IMR-90 (cell line): Measurements from ENCODE around the gene ZNG1A. TPM values are rescaled to one million over a fixed set of nuclear protein-coding genes. Genes with fewer than 3 reads are reported as not detected.

ENCODE experiments used
- ATAC-seq: fragments of 200-7000 bp; cut with Tn5 transposase; 2 replicates; pipeline ENCODE4 v1.9.1; 2020; ENCODE audit warnings: low read depth, mild to moderate bottlenecking, moderate library complexity
- BruUV-seq: library from RNA; stranded (reverse); fragments of 400-500 nt; replicated peaks from 2 replicates; lab custom pipeline; 2021; lab: Mats Ljungman, UMichigan
- CTCF ChIA-PET: fragments of 300-600 bp; formaldehyde crosslinking; extraction: SDS; loops from one replicate; lab custom pipeline; 2021; ENCODE audit warnings: antibody characterized with exemption; lab: Yijun Ruan, JAX
- POLR2A ChIA-PET: fragments of 300-600 bp; sonication (Branson Sonifier 250); formaldehyde crosslinking; loops from one replicate; lab custom pipeline; 2022; ENCODE audit warnings: antibody characterized with exemption; ENCODE audit not compliant: unreplicated experiment; lab: Charles Lee
- DNase-seq: peaks from one replicate; pipeline ENCODE4 v3.0.0; 2013
- H2AFZ ChIP-seq: replicated peaks from 2 replicates; pipeline ENCODE3; 2013; ENCODE audit warnings: low read length, mild to moderate bottlenecking; ENCODE audit not compliant: poor library complexity
- H2AK5ac ChIP-seq: 2 replicates; pipeline ENCODE4 v1.6.1; 2013; ENCODE audit warnings: low read depth, low read length, inconsistent platforms
- H2AK9ac ChIP-seq: replicated peaks from 2 replicates; pipeline ENCODE3; 2013; ENCODE audit warnings: mild to moderate bottlenecking, low read depth, low read length, moderate library complexity; ENCODE audit not compliant: poor library complexity
- H2BK120ac ChIP-seq: 2 replicates; pipeline ENCODE4 v1.6.1; 2013; ENCODE audit warnings: low read depth, low read length, inconsistent platforms
- H2BK15ac ChIP-seq: 3 replicates; pipeline ENCODE4 v1.6.1; 2013; ENCODE audit warnings: low read depth, low read length, inconsistent platforms
- H2BK20ac ChIP-seq: 2 replicates; pipeline ENCODE4 v1.6.1; 2013; ENCODE audit warnings: low read depth, mild to moderate bottlenecking, inconsistent platforms, low read length, moderate library complexity
- H2BK5ac ChIP-seq: 2 replicates; pipeline ENCODE4 v1.6.1; 2013; ENCODE audit warnings: mild to moderate bottlenecking, low read depth, low read length, inconsistent platforms; ENCODE audit not compliant: poor library complexity, severe bottlenecking
- H3K14ac ChIP-seq: replicated peaks from 2 replicates; pipeline ENCODE4 v1.6.1; 2013; ENCODE audit warnings: low read depth, low read length, inconsistent platforms
- H3K18ac ChIP-seq: 2 replicates; pipeline ENCODE4 v1.6.1; 2013; ENCODE audit warnings: low read depth, low read length, control low read depth
- H3K23ac ChIP-seq: 2 replicates; pipeline ENCODE4 v1.6.1; 2013; ENCODE audit warnings: low read depth, low read length, inconsistent platforms
- H3K27ac ChIP-seq: 2 replicates; pipeline ENCODE4 v1.5.1; 2013; ENCODE audit warnings: mild to moderate bottlenecking, control low read depth, low read length; ENCODE audit not compliant: insufficient read depth
- H3K27me3 ChIP-seq: 2 replicates; pipeline ENCODE4 v1.6.1; 2013; ENCODE audit warnings: low read length; ENCODE audit not compliant: control insufficient read depth, insufficient read depth
- H3K36me3 ChIP-seq: 2 replicates; pipeline ENCODE4 v1.6.1; 2013; ENCODE audit warnings: low read length, mixed read lengths; ENCODE audit not compliant: control insufficient read depth, insufficient read depth
- H3K4ac ChIP-seq: 2 replicates; pipeline ENCODE4 v1.6.1; 2013; ENCODE audit warnings: low read depth, low read length, inconsistent platforms
- H3K4me1 ChIP-seq: 2 replicates; pipeline ENCODE4 v1.6.1; 2013; ENCODE audit warnings: low read length, mixed read lengths; ENCODE audit not compliant: control insufficient read depth, insufficient read depth
- H3K4me2 ChIP-seq: 2 replicates; pipeline ENCODE4 v1.6.1; 2013; ENCODE audit warnings: low read depth, mild to moderate bottlenecking, control low read depth, low read length, moderate library complexity
- H3K4me3 ChIP-seq: 2 replicates; pipeline ENCODE4 v1.5.1; 2013; ENCODE audit warnings: low read depth, mild to moderate bottlenecking, control low read depth, low read length, moderate library complexity; ENCODE audit not compliant: insufficient read depth
- H3K56ac ChIP-seq: 2 replicates; pipeline ENCODE4 v1.6.1; 2013; ENCODE audit warnings: low read length, inconsistent platforms; ENCODE audit not compliant: insufficient read depth; ENCODE audit errors: extremely low read depth
- H3K79me1 ChIP-seq, 2 experiments: 2 replicates each; pipeline ENCODE4 v1.6.1; 2013; ENCODE audit warnings: low read length in 2 of 2, inconsistent platforms in 1 of 2, low read depth in 1 of 2
- H3K9ac ChIP-seq: 2 replicates; pipeline ENCODE4 v1.6.1; 2013; ENCODE audit warnings: low read depth, low read length, control low read depth
- H3K9me1 ChIP-seq: 2 replicates; pipeline ENCODE4 v1.6.1; 2013; ENCODE audit warnings: low read length, inconsistent platforms; ENCODE audit not compliant: insufficient read depth
- H3K9me3 ChIP-seq: 2 replicates; pipeline ENCODE4 v1.6.1; 2013; ENCODE audit warnings: low read length; ENCODE audit not compliant: control insufficient read depth, insufficient read depth
- H4K20me1 ChIP-seq: 2 replicates; pipeline ENCODE4 v1.6.1; 2013; ENCODE audit warnings: low read length, inconsistent platforms; ENCODE audit not compliant: insufficient read depth
- H4K5ac ChIP-seq: 2 replicates; pipeline ENCODE4 v1.6.1; 2013; ENCODE audit warnings: mild to moderate bottlenecking, low read depth, low read length, control low read depth
- H4K8ac ChIP-seq, 2 experiments: 2 replicates each; pipeline ENCODE4 v1.6.1; 2013; ENCODE audit warnings: low read depth in 2 of 2, low read length in 2 of 2, control low read depth in 1 of 2, inconsistent platforms in 1 of 2
- H4K91ac ChIP-seq: 2 replicates; pipeline ENCODE4 v1.6.1; 2013; ENCODE audit warnings: low read depth, low read length, inconsistent platforms; ENCODE audit not compliant: insufficient read depth
- BHLHE40 ChIP-seq: fragments of 150-350 bp; IDR thresholded peaks from 2 replicates; pipeline ENCODE4 v1.6.1; 2016; ENCODE audit warnings: mild to moderate bottlenecking, low read depth, low read length
- CEBPB ChIP-seq: IDR thresholded peaks from 2 replicates; pipeline ENCODE4 v1.6.1; 2012; ENCODE audit warnings: low read depth, low read length, improper control_type of control experiment
- CHD1 ChIP-seq: IDR thresholded peaks from 2 replicates; pipeline ENCODE4 v1.6.1; 2012; ENCODE audit warnings: low read depth, low read length, improper control_type of control experiment
- FOS ChIP-seq: fragments of 150-350 bp; IDR thresholded peaks from 2 replicates; pipeline ENCODE4 v1.6.1; 2016; ENCODE audit warnings: low read depth, low read length
- MAFK ChIP-seq: IDR thresholded peaks from 2 replicates; pipeline ENCODE4 v1.6.1; 2012; ENCODE audit warnings: low read depth, low read length, improper control_type of control experiment
- MAZ ChIP-seq: IDR thresholded peaks from 2 replicates; pipeline ENCODE4 v1.6.1; 2012; ENCODE audit warnings: low read depth, mild to moderate bottlenecking, low read length, improper control_type of control experiment, moderate library complexity, borderline replicate concordance
- MXI1 ChIP-seq: IDR thresholded peaks from 2 replicates; pipeline ENCODE4 v1.6.1; 2012; ENCODE audit warnings: low read depth, mild to moderate bottlenecking, low read length, moderate library complexity, borderline replicate concordance
- NFE2L2 ChIP-seq: fragments of 150-350 bp; IDR thresholded peaks from 2 replicates; pipeline ENCODE4 v1.6.1; 2016; ENCODE audit warnings: low read depth, mild to moderate bottlenecking, low read length
- POLR2A ChIP-seq: IDR thresholded peaks from 2 replicates; pipeline ENCODE4 v1.6.1; 2012; ENCODE audit warnings: mild to moderate bottlenecking, low read depth, low read length
- RAD21 ChIP-seq: IDR thresholded peaks from 2 replicates; pipeline ENCODE4 v1.6.1; 2012; ENCODE audit warnings: low read length, improper control_type of control experiment
- RCOR1 ChIP-seq: IDR thresholded peaks from 2 replicates; pipeline ENCODE4 v1.6.1; 2012; ENCODE audit warnings: mild to moderate bottlenecking, low read length, improper control_type of control experiment; ENCODE audit not compliant: insufficient replicate concordance
- SMC3 ChIP-seq: fragments of 150-350 bp; IDR thresholded peaks from 2 replicates; pipeline ENCODE4 v1.6.1; 2016; ENCODE audit warnings: low read depth, mild to moderate bottlenecking, antibody characterized with exemption, low read length, moderate library complexity
- WGBS, 2 experiments: methylation state at CpG; one replicate each; pipeline versions ENCODE4 v1.1.5 to v1.1.7; 2013; ENCODE audit warnings: missing lambda C conversion rate in 2 of 2; ENCODE audit not compliant: insufficient read length in 1 of 2; ENCODE audit errors: extremely low coverage in 2 of 2; 5-methylcytosine and 5-hydroxymethylcytosine counted together
- dilution Hi-C: fragments of 300-500 bp; cut with HindIII; formaldehyde crosslinking; loops from one replicate; pipeline ENCODE4 v1.14.3; 2018; ENCODE audit warnings: low sequenced_read_pairs; ENCODE audit not compliant: unreplicated experiment
- in situ Hi-C: fragments of 300-500 bp; cut with MboI; formaldehyde crosslinking; loops from 3 replicates; pipeline ENCODE4 v1.14.3; 2019; ENCODE audit warnings: low sequenced_read_pairs, inconsistent platforms, mixed read lengths
- intact Hi-C: fragments of 100-400 bp; cut with micrococcal nuclease; formaldehyde crosslinking; loops from 2 replicates; pipeline ENCODE4 v1.10.0; 2022
- polyA plus RNA-seq, 3 experiments: library from polyadenylated mRNA; depleted of rRNA; stranded (reverse); fragments of >200 nt; gene quantifications; 2 replicates each; pipeline ENCODE4 v1.2.3, GENCODE V29; 2012; ENCODE audit warnings: low replicate concordance in 1 of 3
- total RNA-seq: library from RNA; depleted of rRNA; stranded (reverse); fragments of >200 nt; gene quantifications from 2 replicates; pipeline ENCODE4 v1.2.3, GENCODE V29; 2012
- TF ChIP-seq, protein P1 (sequence below): fragments of 150-350 bp; IDR thresholded peaks from 2 replicates; pipeline ENCODE4 v1.6.1; 2016; ENCODE audit warnings: low read depth, mild to moderate bottlenecking, low read length, moderate library complexity, borderline replicate concordance

Gene ZNG1A
- total and polyA plus RNA-seq, 2 of the 4 experiments (the other 2 are of a cell fraction): 12.2 to 12.4 TPM

DNA sequence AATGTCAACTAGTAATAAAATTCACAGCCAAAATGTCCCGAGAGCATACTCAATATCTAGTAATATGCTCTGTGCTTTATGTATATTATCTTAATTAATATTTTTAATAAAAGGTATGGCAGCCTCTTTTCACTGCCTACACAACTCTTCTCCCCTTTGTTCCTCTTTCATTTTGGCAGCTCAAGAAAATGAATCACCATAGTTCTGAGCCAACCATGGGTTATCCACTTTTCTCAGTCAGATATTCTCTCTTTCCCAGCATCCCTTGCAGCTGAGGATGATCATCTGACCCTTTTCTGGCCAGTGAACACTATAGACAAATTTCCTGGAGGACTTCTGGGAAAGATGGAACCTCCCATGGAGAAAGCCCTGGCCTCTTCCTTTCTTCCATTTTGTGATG, 27.6 kb upstream of the ZNG1A start:
- Histone ChIP-seq H2BK120ac (no peak overlapping the region), H3K23ac (no peak overlapping the region), H3K56ac (no peak overlapping the region), H3K9ac (no peak overlapping the region), H2AK9ac (no peak overlapping the region), H3K27ac (no peak overlapping the region), H4K8ac (no peak overlapping the region), H2BK15ac (no peak overlapping the region), H3K9me3 (no peaks in the 10 kb centered on the region), H2AK5ac (no peak overlapping the region), H3K27me3 (no peaks in the 10 kb centered on the region; the same call in 1 of the 2 replicates), H2AFZ (no peak overlapping the region), H3K79me1 (no peaks in the 10 kb centered on the region), H4K5ac (no peak overlapping the region), H3K4me1 (no peaks in the 10 kb centered on the region), H2BK20ac (no peak overlapping the region), H3K36me3 (no peaks in the 10 kb centered on the region), H3K4ac (no peak overlapping the region), H3K9me1 (no peaks in the 10 kb centered on the region), H3K18ac (no peak overlapping the region), H4K20me1 (no peaks in the 10 kb centered on the region), H3K4me2 (no peak overlapping the region), H3K14ac (no peak overlapping the region), H2BK5ac (no peak overlapping the region), H4K91ac (no peak overlapping the region), H3K4me3 (no peak overlapping the region)
- DNase-seq (no peak), ATAC-seq (no peak)
- in situ Hi-C loops (no loop called here), intact Hi-C loops (no loop called here), dilution Hi-C loops (no loop called here)
- BruUV-seq: no TSS peak
- CTCF ChIA-PET: no interaction called here
- TF ChIP-seq NFE2L2: no peak
- no peak for TF ChIP-seq CHD1
- no peak for TF ChIP-seq MAFK
- TF ChIP-seq, protein P1, sequence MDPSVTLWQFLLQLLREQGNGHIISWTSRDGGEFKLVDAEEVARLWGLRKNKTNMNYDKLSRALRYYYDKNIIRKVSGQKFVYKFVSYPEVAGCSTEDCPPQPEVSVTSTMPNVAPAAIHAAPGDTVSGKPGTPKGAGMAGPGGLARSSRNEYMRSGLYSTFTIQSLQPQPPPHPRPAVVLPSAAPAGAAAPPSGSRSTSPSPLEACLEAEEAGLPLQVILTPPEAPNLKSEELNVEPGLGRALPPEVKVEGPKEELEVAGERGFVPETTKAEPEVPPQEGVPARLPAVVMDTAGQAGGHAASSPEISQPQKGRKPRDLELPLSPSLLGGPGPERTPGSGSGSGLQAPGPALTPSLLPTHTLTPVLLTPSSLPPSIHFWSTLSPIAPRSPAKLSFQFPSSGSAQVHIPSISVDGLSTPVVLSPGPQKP: no peak
- TF ChIP-seq RAD21: no peak
- TF ChIP-seq MXI1: no peak
- no peak for TF ChIP-seq POLR2A
- TF ChIP-seq RCOR1: no peak
- TF ChIP-seq MAZ: no peak
- no peak for TF ChIP-seq SMC3
- TF ChIP-seq BHLHE40: no peak
- TF ChIP-seq FOS: no peak
- TF ChIP-seq CEBPB: no peak
- POLR2A ChIA-PET: no interaction called here
- no CpG with 5 or more reads among the region's 1 CpG for WGBS, 2 experiments
